ENCODE measurements around the gene PILRB.
"Not testable (repeated sequence)": the region's sequence is repeated elsewhere in the genome, so short reads cannot be mapped to it uniquely, and the experiment has no call there.

- not testable (repeated sequence) for TF ChIP-seq HMG20B (CRISPR knock-in tag; IDR thresholded peaks at IDR 0.05); PYGO2 (tag; IDR thresholded peaks at IDR 0.05)
Observed at GRCh38 chr7:100352230-100352781, 5.6 kb upstream of the PILRB start.
